ENCODE measurements around the gene PYY.
"Not testable (repeated sequence)": the region's sequence is repeated elsewhere in the genome, so short reads cannot be mapped to it uniquely, and the experiment has no call there.

PYY gene

DNA sequence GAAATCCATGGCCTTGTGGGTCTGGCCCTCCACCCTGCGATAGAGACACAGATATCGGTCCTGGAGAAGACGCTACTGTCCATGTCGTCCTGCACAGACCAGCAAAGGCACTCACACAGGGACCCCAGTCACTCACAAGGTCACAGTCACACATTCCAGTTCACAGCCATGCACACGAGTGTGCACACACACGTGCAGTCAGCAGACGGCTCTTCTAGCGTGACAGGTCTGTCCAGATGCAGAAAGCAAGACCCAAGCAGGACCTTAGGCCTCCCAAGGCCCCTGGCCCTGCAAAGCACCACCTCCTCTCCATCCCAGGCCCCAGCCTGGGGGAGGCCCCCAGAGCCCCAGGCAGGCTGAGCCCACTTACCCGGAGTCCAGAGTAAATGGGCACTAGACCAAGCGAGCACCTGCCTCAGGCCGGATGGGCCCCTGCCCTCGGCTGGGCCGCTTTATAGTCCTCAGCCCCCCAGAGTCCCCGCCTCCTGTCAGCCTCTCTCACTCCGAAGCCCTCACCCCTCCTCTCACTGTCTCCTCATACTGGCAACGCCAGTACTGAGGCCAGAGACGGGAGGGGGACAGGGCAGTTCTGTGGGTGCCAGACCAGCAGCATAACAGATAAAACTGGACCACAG lies 11.6 kb downstream of the PYY start, which contains the start of gene PPY:
TSS of gene PPY (minus strand) at position 426 of the 635 bp plus-strand sequence. CDS start 822 bp downstream, outside the sequence.
- DNase-seq = no peak

DNA sequence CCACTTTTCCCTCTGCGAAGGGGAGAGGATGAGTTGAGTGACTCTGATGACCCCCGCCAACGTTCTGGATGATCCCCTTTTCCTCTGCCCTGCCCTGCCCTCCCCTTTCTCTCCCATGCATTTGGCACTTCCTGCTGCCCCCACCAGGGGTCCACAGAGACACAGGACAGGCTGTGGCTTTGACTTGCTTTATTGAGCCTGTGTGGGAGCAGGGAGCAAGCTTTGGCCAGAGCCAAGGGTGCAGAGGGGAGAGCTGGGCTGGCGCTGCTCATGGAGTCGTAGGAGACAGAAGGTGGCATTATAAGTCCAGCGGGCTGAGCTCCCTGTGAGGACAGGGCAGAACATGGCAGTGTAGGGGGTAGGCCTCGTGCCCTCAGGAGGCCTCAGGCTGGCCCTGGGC lies 13.1 kb downstream of the PYY start:
- peak; percentile 20 to 70 for DNase-seq

- no peak for DNase-seq
Measured at GRCh38 chr17:43939886-43940285, 13.9 kb downstream of the PYY start.

GRCh38 chr17:43939452-43939851 lies 14.3 kb downstream of the PYY start:
- DNase-seq = not testable (repeated sequence)

GRCh38 chr17:43938838-43939182 lies 14.9 kb downstream of the PYY start:
- no peak for DNase-seq

GRCh38 chr17:43936434-43936833 lies 17.3 kb downstream of the PYY start:
- DNase-seq = no peak

DNA sequence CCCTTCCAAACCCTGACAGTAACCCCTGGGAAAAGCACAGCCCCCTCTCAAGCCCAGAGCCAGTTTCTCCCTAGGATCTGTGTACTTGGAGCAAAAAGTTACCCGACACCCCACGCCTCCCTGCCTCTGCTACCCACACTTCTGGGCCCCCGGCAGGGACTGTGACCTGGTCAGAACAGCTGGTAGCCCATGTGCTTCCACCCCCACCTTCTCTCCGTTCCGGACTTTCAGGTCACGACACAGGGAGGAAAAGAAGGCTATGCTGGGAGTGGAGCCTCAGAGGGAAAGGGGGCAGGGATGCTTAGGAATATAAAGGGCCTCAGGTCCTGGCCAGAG lies 17.8 kb downstream of the PYY start:
- DNase-seq = no peak

- DNase-seq = no peak
Measured at GRCh38 chr17:43935204-43935925, 18.4 kb downstream of the PYY start.

GRCh38 chr17:43932923-43933322 lies 20.8 kb downstream of the PYY start:
- no peak for DNase-seq

GRCh38 chr17:43932357-43932756 lies 21.4 kb downstream of the PYY start:
- no peak for DNase-seq

DNA sequence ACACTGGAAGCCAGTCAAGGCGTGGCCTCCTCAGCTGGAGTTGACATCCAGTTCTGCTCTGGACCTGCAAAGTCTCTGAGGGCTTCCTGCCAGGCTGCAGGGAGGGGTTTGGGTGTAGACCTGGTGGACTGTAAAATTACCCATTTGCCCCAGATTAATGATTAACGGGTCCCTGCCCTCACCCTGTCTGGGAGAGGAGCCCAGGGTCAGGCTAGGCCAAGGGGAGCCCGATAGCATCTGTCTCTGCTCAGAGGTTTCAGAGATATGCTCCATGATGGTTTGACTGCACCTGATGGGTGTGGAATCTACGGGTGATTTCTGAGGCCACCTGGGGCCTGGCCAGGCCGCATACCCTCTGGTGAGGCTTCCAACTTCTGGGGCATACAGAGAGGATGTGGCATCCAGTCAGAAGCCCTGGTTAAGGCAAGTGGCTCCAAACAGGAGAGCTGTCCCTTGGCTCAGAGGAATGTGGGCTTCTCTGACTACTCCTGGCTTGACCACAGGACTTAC lies 22.6 kb downstream of the PYY start:
- peak in 1 of 2 experiments; percentile 71 for DNase-seq

DNA sequence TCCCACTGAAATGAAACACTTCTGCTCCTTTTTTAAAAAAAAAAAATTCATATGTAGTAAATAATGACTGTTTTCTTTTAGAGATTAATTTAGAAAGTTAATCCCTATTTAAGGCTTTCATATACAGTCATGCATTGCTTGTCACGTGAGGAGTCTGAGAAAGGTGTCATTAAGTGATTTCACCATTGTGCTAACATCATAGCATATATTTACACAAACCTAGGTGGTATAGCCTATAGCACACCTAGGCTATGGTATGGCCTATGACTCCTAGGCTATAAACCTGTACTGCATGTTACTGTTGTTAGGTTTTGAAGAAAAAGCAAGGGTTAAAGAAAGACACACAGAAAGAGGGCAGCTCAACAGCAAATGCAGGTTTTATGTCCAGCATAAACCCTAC lies 25.1 kb downstream of the PYY start:
- DNase-seq = no peak

- DNase-seq = not testable (repeated sequence)
Measured at GRCh38 chr17:43927929-43928328, 25.8 kb downstream of the PYY start.

DNA sequence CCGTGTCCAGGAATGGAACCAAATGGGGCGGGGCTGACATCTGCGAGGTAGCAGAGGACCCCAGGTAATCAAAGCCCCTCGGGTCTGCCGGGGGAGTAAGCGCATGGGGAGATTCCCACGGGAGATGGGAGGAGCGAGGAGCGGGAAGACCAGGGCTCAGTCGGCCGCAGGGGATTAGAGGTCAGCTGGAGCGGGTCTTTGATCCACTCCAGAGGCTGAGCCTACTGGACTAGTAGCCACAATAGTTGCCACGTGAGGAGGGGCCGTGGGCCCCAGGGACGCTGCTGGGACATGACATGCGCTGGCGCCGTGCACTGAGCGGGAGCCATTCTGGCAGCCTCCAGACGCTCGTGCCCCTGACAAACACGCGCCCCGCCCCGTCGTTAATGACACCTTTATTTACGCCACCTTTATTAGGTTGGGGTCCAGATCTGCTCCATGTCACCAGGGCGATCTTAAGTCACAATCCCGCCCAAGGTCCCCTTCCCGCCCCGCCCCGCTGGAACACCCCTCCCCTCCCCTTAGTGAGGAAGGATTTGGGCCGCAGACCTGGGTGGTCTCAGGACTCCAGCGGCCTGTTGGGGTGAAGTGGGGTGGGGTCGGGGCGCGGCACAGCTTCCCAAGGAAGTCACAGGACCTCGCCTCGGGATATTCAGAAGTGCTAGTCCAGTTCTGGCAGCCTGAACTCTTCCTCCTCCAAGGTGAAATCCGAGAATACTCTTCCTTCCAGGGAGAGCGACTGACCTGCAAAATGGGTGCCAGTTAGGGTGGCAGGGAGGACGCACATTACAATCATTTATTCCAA lies 26.5 kb downstream of the PYY start:
- DNase-seq = no peak

DNA sequence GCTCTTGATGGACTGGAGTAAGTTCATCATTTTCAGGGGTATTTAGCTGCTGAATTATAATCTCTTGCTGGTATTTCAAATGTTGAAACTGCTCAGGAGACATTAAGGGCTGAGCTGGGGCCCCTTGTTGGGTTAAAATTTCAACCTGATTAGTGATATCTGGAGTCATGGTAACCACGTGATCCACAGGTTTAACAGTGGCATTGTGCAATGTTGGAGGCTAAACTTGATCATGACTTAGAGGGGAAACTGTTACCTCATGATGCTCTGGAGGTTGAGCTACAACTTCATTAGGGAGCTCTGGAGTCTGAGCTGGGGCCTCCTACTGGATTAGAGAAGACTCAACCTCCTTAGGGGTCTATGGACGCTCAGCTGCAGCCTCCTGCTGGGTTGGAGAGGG lies 29.2 kb downstream of the PYY start:
- DNase-seq = no peak

DNA sequence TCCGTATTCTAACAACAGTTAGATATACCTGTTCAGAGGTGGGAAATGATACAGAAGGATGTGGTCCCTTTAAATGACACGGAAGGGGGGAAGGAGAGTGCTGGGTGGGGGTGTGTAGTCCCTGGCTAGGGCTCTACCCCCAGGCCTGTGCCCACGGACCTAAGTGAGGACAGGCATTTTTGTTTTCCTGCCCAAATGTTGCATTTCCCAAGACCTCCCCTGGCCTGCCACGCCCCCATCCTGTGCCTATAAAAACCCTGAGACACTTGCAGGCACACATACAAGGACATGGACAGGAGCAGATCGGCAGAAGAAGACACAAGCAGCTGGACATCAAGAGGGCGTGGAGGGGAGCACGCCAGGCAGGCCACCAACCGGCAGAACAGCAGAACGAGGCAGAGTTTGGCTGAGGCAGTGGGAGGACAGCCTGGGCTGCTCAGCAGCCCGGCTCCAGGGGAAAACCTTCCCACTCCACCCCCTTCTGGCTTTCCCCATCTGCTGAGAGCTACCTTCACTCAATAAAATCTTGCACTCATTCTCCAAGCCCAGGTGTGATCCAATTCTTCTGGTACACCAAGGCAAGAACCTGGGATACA lies 33.1 kb downstream of the PYY start:
- no peak for DNase-seq

DNA sequence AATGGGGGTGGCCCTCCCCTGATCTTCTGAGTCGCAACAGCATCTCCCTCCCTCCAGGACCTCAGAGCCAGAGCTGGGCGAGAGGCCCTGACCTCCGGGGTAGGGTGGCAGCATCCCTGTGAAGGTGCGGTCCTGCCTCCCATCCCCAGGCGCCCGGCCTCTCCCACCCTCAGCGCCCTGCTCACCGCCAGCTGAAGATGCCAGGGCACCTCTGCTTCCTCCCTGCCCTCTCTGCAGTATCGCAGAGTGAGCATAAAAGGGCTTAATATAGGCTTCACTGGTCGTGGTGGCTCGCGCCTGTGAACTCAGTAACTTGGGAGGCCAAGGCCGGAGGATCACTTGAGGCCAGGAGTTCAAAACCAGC lies 35.7 kb downstream of the PYY start:
- no peak for DNase-seq

DNA sequence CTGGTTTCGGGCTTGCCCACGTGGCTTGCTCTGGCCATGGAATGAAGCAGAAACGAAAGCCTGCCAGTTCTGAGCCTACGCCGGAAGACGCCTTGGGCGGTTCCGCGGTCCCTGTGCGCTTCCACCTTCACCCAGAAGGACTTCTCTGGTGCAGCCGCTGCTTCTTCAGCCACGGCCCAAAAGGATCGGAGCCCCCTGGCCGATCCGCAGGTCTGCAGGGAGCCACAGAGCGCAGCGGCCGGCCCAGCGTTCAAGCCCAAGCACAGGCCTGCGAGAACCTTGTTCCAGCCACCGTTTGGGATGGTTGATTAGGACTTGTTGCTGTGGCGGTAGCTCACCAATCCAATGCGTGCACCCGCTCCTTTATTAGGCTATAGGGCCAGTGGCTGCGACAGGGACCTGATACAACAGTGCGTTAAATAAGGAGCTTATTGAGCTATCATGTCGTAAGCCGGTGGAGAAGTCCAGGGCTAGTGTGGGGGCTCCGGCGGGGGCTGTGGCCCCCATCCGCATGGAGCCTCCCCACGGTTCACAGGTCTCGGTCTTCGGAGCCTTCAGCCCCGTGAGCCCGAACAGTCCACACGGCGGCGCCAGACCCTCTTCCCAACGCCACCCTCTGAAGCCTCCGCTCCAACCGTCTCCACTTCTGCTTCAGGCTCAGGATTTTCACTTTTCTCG lies 36.3 kb downstream of the PYY start:
- DNase-seq = peak in 1 of 2 experiments; percentile 25

DNA sequence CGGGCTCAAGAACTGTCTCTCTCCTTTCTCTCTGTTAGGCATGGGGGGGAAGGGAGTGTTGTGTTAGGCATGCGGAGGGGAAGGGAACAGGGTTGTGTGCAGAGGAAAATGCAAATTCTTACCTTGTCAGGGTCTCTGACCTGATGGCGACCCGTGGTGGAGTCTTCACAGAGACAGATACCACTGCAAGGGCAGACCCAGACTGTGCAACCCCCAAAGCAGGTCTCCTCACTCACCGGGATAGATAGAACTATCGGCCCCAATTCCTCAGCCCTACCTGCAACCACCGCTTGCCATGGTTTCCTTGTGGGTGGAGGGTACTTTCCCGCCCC lies 36.8 kb downstream of the PYY start:
- DNase-seq = no peak

DNA sequence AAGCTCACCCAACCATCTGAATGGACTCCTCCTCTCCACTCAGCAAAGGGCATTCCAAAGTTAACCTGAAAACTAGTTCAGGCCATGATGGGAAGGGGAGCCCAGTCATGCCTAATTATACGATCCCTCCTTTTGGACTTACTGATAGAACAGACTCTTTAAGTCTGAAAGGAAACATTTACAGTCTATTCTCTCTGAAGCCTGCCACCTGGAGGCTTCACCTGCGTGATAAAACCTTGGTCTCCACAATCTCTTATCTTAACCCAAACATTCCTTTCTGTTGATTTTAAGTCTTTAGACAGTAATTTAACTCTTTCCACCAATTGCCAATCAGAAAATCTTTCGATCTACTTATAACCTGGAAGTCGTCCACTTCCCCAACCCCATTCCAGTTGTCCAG lies 37.4 kb downstream of the PYY start:
- no peak for DNase-seq

DNA sequence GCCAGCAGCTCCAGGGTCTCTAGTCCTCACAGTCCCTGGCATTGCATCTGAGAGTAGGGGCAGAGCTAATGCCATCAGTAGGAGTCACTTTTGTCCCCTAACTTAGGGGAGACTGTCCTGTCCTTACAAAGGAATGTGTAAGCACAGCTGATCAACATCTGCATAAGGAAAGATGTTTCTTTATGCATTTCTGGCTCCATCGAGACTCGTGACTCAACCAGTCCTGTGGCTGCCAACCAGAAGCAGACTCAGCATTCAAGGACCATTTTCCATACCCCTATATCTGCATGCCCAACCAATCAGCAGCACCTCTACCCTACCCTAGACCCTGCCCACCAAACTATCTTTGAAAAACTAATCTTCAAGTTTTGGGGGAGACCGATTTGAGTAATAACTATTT lies 38.2 kb downstream of the PYY start:
- DNase-seq = no peak

GRCh38 chr17:43914451-43914850 lies 39.3 kb downstream of the PYY start:
- no peak for DNase-seq

- no peak for DNase-seq
Measured at GRCh38 chr17:43913584-43913983, 40.2 kb downstream of the PYY start.
